HG03039 (cell line): ENCODE data around the gene MAN2A2.
"Not testable (repeated sequence)": the region's sequence is repeated elsewhere in the genome, so short reads cannot be mapped to it uniquely, and the experiment has no call there.

Source experiments
- ATAC-seq: cut with Tn5 transposase; IDR thresholded peaks from one replicate; pipeline ENCODE4 v1.9.1; 2021; ENCODE audit warnings: mild to moderate bottlenecking, moderate library complexity; ENCODE audit not compliant: unreplicated experiment

The MAN2A2 gene

DNA sequence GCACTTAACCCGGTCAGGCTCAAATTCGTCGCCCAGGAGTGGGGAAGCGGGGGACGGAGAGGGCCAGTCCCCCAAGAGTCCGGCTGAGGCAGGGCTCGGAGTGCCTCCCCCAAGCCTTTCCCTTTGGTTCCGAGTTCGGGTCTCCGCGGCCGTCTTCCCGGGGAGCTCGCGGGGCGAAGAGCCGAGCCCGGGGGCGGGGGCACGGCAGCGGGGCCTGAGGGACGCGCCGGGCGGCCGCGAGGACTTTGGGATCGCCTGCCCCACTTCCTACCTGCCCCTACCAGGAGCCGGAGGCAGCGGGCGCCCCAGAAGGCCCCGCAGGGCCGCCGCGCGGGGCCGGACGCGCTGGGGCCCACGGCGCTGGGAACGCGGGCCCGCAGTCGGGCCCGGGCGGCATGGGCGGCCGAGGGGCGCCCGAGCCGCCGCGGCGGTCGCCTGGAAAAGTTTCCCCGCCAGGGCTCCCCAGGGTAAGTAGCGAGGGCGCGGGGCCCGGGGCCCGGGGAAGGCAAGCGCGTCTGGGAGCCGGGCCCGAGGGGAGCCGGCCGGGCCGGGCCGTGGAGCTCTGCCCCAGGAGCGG lies 31.9 kb upstream of the MAN2A2 start:
- no peak for ATAC-seq

DNA sequence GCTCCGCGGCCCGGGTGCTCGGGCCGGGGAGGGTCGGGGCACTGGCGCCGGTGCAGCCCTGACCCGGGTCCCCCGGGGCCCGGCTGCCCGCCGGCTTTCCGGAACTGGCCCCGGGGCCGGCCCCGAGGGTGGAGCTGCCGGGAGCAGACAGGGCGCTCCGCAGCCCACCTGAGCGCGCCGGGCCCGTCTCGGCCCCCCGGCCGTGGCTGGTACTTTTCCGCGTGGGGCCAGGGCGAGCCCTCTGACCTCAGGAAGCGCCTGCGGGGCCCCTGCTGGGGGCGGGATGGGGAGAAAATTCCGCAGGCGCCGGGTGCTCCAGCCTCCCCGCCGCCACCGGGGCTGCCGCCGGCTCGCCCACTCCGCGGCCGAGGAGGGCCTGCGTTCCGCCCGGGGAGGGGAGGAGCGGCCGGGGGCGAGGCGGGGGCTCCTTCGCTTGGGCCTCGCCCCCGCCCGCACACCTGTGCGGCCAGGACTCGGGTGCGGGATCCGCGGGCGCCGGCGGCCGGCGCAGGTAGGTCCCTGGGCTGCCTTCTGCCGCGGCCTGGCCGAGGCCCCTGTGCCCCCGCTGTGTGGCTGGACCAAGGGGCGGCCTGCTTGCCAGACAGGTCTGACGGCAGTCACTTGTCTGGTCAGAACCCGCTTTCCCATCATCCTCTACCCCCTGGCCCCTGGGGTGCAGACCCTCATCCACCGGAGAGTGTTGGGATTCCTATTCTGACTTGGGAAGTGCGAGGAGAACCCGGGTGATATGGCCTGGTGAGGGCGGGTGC lies 31.2 kb upstream of the MAN2A2 start:
- no peak for ATAC-seq

- no peak for ATAC-seq
Measured at GRCh38 chr15:90872486-90873184, 30.5 kb upstream of the MAN2A2 start.

DNA sequence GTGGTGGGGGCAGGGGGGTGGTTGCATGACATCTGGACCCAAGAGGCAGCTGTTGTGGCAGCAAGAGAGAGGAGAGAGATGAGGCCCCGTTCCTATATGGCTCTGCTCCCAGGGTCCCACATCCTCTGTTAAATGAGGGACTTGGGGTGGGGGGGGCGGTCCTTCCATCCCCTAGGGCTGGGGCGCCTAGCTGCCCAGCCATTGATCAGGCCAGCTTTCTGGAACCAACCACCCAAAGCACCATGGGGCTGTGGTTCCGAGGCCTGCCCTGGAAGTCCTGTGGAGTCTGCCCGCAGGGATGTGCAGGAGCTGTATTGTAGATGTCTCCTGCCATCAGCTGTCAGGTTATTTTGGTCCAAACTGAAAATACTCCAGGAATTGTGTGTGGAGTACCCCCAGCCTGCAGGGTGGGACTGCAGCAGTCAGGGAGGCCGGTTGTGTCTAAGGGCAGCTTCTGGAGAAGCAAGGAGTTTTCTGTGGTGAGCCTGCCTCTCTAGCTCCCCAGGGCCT lies 29.6 kb upstream of the MAN2A2 start:
- no peak for ATAC-seq

- ATAC-seq = no peak
Measured at GRCh38 chr15:90873998-90874605, 29.0 kb upstream of the MAN2A2 start.

GRCh38 chr15:90874986-90875385 lies 28.1 kb upstream of the MAN2A2 start:
- ATAC-seq = not testable (repeated sequence)

GRCh38 chr15:90875549-90875981 lies 27.5 kb upstream of the MAN2A2 start:
- ATAC-seq = no peak

- ATAC-seq = no peak
Measured at GRCh38 chr15:90876046-90876445, 27.1 kb upstream of the MAN2A2 start.

GRCh38 chr15:90876512-90877170 lies 26.5 kb upstream of the MAN2A2 start:
- ATAC-seq = no peak

DNA sequence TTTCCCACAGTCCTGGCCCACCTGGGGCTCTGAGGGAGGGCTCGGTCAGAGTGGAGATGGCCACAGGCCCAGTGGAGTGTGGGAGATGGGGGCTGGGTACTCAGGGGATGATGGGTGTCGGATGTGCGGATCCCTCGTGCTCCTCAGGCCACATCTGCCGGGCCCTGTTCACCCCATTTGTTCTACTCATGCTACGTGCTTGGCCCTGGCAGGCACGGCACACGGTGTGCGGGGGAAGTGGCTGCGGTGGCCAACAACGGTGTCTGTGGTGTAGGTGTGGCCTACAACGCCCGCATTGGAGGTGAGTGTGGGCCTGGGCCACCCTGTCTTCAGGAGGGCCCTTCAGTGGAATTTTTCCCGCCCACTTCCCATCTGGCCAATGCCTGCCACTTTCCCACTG lies 25.8 kb upstream of the MAN2A2 start:
- no peak for ATAC-seq

DNA sequence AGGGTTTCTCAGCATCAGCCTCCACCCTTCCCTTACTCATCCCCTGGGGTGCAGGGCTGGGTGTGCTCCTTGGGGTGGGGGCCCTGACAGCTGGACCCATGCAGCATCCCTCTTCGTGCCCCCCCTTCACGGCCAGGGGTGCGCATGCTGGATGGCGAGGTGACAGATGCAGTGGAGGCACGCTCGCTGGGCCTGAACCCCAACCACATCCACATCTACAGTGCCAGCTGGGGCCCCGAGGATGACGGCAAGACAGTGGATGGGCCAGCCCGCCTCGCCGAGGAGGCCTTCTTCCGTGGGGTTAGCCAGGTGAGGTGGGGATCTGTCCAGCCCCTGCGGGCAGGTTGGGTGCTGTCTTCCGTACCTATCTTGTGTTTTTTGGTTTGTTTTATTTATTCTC lies 25.1 kb upstream of the MAN2A2 start:
- ATAC-seq = no peak

- ATAC-seq = no peak
Measured at GRCh38 chr15:90878660-90879059, 24.4 kb upstream of the MAN2A2 start.

GRCh38 chr15:90879730-90880366 lies 23.3 kb upstream of the MAN2A2 start:
- ATAC-seq = no peak

DNA sequence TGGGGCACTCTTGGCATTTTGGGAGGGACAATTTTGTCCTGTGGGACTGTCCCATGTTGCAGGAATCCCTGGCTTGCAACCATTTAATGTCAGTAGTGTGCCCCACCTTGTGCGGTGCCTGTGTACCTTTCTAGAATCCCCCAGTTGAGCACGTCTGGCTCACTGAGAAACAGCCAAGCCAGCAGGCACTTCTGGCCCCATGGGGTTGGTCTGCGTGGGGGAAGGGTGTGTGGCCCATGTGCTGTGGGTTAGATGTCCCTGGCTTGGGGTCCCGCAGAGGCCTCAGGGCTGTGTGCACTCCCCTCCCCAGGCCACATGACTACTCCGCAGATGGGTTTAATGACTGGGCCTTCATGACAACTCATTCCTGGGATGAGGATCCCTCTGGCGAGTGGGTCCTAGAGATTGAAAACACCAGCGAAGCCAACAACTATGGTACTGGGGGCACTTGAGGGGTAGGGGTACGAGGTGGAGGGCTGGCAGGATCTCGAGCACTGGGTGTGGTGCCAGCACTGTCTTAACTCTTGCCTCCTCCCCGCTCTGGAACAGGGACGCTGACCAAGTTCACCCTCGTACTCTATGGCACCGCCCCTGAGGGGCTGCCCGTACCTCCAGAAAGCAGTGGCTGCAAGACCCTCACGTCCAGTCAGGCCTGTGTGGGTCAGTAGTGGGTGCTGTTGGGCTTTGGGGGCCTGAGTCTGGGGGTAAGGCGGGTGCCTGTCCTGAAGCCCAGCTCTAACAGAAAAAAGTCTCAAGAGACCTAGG lies 22.5 kb upstream of the MAN2A2 start:
- ATAC-seq = no peak

- no peak for ATAC-seq
Measured at GRCh38 chr15:90881181-90881977, 21.7 kb upstream of the MAN2A2 start.

DNA sequence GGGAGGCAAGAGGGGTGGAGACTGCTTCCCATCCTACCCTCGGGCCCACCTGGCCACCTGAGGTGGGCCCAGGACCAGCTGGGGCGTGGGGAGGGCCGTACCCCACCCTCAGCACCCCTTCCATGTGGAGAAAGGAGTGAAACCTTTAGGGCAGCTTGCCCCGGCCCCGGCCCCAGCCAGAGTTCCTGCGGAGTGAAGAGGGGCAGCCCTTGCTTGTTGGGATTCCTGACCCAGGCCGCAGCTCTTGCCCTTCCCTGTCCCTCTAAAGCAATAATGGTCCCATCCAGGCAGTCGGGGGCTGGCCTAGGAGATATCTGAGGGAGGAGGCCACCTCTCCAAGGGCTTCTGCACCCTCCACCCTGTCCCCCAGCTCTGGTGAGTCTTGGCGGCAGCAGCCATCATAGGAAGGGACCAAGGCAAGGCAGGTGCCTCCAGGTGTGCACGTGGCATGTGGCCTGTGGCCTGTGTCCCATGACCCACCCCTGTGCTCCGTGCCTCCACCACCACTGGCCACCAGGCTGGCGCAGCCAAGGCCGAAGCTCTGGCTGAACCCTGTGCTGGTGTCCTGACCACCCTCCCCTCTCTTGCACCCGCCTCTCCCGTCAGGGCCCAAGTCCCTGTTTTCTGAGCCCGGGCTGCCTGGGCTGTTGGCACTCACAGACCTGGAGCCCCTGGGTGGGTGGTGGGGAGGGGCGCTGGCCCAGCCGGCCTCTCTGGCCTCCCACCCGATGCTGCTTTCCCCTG lies 21.0 kb upstream of the MAN2A2 start:
- ATAC-seq = no peak

GRCh38 chr15:90882781-90883525 lies 20.1 kb upstream of the MAN2A2 start:
- ATAC-seq = no peak
